Stimulated activated CD8-positive, alpha-beta memory T cell treated with anti-CD3 and anti-CD28 coated beads, Interleukin-4, amount 100 ng/mL, for 24 hours (primary cell): ENCODE results near the gene CEP41.
A peak's percentile ranks its signal among the peaks of the same experiment; 100 is the strongest.

Source experiments
- DNase-seq: peaks from one replicate; pipeline ENCODE4 v3.0.0-alpha.2; 2020; ENCODE audit warnings: low read depth

CEP41 gene, protein sequence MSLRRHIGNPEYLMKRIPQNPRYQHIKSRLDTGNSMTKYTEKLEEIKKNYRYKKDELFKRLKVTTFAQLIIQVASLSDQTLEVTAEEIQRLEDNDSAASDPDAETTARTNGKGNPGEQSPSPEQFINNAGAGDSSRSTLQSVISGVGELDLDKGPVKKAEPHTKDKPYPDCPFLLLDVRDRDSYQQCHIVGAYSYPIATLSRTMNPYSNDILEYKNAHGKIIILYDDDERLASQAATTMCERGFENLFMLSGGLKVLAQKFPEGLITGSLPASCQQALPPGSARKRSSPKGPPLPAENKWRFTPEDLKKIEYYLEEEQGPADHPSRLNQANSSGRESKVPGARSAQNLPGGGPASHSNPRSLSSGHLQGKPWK

DNA sequence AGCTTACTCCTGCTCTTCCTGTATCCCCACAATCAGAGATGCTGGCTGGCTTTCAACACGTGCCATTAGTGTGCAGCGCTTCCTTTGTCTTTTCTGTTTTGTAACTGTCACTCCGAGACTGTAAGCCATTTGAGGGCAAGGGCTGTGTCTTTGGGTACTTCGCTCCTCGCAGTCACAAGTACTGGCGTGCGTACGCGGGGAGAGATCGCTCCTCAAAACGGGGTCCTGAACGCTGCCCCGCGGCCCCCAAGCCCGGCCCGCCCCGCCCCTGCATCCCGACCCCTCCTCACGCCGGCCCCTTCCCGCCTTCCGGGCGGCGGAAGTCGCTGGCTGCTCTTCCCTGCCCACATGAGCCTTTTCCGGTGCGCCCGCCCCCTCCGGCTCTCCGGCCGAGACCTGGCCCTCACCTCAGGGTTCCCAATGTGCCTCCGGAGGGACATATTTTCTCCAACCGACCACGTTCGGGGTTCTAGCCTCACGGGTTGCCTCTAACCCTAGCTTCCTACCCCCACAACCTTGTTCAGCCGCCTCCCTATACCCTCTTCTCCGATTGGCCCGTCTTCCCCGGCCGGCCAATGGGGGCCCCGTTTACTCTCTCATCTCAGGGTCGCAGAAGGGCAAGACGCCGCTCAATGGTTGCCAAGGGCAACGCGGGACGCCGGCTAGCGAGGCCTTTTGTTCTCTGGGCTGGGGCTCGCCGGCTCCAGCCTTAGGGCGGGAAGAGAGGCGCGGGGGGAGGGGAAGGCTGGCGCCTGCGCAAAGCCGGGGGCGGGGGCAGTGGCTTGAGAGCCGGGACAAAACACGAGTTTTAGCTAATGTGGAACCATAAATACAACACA, at the start of gene CEP41:
Gene CEP41, minus strand, starts transcription at position 490 of the 839 bp plus-strand sequence. Its CDS starts 50 bp downstream, at position 440.
- peak; percentile 93 for DNase-seq

DNA sequence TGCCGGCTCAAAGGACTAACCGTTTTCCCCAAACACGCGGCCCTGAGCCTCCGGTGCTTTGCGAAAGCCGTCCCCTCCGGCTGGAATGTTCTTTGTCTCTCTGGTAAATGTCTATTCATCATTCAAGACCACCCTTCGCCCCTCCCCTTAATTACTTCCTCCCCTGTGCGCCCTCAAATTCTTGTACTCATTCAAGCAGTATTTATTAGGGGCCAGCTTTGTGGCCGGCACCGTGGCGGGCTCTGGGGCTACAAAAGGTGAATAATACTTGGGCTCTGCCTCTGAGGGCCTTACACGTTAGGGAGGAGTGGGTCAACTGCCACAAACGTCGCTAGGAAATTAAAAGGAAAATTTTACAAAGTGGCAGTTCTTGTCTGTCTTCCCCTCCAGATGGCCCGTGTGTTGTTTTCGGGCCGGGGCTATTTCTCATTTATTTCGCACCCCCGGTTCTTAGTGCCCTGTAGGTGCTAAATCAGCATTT, 49.5 kb upstream of the CEP41 start:
- DNase-seq: no peak

DNA sequence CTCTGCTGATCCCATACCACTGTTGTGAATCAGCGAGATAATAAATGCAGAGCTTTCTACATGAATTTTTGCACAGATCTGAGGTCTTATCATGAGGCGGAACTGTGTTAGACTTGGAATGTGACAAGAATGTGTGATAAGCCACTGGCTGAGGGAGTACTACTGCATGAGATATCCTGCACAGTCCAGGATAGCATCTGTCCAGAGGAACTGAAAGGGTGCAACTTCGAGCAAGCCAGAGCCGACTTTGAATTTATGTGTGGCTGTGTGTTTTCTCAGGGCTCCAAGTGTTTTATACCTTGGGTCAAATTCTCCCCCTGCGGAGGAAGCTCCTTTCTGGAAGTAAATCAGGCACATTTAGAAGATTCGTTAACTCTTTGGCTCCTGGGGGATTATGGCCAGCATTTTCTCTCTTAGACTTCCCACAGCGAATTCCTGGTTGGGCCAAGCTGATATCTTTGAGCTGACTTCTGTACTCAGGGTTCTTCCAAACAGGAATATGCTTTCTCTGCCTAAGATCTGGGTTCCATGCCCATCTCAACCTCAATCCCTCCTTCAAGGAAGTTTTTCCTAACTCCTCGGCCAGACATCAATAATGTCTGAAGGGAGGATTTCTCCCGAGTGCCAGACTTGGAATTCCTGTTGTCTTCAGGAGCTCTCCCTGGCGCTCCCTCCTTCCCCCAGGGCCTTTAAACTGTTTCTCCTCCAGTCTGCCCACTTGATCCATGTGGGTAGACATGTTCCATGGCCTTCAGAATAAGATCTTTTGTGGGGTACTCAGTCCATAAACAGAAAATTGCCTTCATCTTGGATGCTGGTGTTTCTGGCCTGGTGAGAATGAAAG, 48.5 kb upstream of the CEP41 start:
- DNase-seq: no peak

DNA sequence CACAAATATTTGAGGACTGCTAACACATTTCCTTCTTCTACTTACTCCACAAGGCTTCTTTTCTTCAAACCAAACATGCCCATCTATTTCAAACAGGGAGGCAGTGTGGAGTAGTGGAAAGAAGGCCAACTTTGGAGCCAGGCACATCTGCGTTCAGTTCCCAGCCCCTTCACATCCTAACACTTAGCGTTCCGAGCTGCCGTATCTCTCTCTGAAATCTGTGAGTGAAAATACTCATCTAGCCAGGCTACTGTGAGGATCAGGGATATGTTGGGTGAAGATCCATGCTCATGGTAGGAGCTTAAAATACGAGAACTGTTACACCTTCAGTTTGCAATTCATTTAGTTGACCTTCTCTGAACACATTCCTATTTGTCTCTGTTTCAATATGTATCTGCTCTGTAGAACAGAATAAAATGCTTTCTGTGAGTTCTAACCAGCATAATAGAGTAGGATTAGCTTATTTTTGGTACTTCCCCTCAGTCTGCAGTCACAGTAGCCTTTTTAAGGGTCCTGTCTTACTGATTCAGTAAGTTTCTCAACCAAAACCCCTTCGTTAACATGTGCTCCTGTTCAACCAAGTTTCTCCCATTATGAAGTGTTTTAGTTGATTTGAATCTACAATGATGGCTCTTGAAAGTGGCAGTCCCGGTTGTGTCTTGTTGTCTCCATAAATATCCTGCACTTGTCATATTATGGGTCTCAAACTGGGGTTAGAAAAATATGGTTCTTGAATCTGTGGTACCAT, 47.8 kb upstream of the CEP41 start:
- DNase-seq: no peak

DNA sequence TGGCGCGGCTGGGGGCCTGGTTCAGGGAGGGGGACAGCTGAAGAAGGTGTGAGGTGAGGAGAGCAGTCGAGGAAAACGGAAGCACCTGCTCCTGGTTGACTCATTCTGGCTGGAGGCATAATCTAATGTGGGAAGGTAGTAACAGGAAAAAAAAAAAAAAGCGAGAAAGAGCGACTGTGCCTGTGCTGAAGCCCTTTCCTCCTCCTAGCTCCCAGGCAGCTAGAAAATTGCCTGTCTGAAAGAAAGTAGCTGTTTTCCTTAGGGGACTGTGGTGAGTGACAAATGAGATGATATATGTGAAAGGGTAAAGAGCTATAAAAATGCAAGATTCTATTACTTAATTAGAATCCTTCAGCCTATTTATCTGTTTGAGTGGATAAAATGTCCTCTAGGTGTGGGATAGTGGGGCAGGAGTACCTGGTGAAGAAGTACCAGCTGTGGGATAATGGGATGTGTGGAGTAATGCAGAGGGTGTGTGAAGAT, 46.2 kb upstream of the CEP41 start:
- DNase-seq: no peak

DNA sequence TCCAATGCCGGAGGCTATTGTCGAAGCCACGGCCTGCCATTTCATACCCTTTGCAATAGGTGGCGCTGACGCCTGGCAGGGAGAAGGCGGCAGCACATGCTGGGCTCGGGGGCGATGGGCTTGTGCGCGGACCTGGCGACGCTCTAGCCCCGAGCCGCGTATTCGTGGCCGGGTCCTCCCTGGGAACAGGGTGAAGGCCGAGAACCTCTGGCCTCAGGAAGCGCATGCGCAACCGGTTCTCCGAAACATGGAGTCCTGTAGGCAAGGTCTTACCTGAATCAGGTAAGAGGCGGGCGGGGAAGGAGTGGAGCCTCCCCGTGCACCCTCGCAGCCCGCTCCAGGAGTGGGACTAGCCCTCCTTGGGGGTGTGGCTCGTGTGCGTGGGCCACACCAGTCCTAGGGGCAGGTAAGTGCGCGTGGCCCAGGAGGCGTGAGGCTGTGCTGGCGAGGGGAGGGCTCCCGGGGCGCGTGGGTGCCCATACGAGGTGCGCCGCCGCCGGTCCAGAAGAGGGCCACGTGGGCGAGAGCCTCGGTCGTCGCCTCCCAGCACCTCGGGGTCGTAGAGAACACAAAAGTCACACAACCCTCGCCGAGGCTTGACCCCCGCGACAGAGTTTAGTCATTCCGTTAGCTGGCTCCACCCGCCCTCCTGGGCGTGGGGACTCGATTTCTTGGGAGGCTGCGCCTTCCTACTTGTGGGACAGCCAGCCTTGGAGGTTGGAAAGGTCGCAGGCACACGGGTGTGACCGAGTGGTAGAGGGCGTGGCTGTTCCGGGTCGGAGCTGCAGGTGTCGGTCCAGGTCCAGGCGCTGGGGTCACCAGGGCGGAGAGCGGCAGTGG, 45.5 kb upstream of the CEP41 start:
- DNase-seq: peak; percentile 35

DNA sequence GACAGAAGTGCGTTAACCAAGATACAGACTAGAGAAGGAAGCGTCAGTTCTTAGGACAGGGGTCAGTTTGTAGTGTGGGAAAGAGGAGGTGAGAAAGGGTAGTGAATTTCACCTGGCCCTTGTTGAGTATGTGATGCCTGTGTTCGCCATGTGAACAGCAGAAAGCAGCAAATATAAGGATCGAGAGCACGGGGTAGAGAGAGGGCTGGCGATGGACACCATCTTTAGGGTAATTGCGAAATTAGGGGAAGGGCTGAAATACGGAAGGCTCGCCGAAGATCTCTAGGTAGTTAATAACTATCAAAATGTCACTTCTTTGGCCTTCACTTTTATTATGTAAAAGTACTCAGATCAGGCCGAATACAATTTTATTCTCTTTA, 44.9 kb upstream of the CEP41 start:
- DNase-seq: no peak

DNA sequence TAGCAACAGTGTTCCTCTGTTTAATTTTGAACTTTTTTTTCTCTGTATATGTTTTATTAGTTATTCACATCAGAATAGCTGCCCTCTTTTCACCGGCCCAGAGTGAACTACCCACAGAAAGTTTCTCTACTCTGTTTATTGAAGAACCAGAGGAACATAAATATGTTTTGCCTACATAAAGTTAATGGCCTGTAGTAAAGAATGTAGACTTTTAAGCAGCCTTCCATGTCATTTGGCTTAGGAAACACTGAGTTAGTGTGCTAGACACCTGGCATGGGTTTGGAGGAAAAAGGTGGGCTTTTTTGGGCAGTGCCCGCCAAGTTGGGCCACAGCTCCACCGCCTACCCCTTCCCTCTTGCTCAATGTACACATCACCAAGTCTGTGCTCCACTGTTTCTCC, 42.2 kb upstream of the CEP41 start:
- no peak for DNase-seq

DNA sequence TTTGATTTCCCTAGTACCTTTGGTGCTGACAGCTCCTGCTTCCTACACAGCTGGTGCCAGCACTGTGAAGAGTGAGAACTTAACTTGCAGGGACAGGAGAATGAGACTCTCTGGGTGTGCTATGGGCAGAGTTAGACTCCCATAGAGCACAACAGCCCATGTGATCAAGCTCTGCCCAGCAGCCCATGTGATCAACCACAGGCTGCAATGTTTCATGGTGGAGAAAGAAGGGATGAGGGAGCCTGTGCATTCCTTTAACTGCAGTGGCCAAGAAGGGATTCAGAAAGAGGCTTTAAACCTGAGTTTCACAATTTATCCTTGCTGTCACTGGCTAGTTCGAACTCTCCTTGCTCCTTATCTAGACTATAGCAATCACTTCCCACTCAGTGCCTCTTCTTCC, 41.1 kb upstream of the CEP41 start:
- DNase-seq: no peak

DNA sequence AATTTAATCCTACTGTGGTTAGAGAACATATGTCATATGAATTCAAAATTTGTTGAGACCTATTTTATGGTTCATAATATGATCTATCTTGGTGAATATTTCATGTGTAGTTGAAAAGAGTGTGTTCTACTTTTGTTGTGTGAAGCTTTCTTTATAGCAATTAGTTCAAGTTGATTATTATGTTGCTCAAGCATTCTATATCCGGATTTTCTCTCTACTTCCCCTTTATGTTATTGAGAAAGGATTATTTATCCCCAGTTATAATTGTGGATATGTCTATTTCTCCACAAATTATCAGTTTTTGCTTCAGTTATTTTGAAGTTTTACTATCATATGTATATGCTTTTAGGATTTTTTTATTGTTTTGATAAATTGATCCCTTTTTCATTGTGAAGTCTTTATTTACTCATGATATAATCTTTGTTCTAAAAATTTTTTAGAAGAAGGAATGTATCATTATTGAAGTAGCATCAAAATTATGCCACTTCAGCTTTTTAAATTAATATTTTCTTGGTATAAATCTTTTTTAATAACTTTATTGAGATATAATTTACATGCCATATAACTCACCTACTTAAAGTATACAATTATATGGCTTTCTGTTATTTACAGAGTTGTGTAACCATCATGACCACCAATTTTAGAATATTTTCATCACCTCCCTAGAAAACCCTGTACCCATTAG, 39.0 kb upstream of the CEP41 start:
- no peak for DNase-seq

DNA sequence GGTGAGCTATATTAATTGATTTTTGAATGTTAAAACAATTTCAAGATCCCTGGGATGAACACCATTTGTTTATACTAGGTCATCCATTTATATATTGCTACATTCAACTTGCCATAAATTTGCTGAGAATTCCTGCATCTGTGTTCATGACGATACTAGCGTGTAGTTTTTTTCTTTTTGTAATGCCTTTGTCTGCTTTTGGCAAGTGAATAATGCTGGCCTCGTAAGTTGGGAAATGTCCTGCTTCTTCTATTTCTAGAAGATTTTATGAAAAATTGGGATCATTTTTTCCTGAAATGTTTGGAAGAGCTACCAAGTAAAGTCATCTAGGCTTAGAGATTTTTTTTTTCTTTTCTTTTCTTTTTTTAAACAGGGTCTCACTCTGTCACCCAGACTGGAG, 38.2 kb upstream of the CEP41 start:
- no peak for DNase-seq

DNA sequence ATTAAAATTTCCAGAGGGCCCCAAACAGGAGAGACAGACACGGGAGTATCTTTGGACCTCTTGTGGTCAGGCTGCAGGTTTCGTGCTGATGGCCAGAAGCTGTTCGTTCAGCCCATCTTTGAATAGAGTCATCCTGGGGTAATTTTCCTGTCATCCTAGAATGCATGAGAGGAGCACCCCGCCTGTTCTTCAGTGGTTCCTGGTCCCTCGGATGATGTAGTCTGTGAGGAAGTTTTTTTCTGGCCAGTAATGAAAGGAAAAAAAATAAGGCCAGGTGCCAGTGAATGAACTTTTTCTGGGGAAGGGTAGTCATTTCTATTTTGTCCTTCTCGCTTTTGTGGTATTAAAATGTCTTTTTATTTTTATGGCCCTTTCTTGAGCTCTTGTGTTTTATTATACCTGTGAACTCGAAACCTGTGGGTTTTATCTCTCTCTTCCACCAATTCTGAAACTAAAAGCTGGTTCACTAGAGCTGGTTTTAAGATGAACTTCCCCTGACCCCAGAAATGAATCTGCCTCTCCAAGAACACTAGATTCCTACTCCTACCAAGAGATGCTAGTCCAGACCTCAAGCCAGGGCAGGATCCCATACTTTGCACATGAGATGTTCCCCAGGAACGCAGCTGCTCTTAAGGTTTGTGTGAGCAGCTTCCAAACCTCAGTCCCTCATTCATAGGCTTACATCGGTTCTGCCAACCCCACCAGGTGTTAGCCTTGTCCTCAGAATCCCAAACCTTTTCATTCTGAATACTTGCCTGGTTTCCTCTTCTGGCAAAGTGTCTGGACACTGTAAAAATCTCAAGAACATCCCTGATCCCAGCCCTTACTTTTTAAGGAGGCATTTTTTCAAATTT, 35.7 kb upstream of the CEP41 start:
- no peak for DNase-seq

DNA sequence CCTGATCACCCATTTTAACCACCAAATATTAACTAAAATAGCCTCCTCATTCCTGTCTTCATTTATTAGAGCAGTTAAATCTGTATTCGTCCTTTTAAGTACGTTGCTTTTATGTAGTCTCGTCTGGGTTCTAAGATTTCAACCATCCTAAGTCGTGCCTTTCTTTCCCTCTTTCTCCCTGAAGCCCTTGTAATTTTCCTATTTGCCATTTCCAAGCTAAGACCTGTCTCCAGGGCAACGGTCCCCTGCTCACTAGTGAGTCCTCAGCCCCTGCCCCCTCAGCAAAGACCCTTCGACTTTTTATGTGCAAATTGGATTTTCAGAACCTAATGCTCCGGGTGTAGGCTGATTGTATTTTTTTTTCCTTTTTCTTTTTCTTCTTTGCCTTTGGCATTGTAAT, 35.0 kb upstream of the CEP41 start:
- DNase-seq: no peak

DNA sequence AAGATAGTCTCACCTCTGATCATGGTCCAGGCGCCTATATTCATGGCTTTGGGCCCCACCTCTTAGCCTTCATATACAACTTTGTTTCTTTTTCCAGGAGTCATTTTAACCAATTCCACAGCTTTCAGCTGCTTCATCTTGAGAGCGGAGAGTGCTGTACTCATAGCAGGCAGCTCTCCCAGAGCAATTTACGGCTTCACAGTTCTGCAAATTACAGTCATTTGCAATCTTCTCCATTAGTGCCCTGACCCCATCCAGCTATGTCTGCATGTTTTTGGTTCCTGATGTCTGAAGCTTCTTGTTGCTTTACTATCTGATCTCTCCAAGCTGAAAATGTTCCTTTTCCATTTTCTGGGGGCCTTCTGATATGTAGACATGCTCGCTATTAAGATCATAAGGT, 33.1 kb upstream of the CEP41 start:
- DNase-seq: no peak

DNA sequence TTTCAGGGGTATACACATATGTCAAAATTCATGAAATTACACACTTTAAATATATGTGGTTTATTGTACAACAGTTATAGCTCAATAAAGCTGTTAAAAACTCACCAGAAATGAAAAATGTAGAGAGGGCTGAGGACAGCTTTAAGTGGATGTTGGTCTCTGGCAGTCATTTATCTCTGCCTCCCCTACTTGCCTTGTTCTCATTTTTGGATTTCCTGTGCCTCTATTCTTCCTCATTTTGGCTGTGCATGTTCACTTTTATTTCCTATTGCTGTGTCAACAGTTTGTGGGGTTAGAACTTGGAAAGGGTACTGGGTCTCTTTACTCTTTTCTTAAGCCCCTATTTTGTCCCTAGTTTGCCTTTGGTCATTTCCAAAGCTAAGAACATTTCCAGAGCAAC, 32.5 kb upstream of the CEP41 start:
- no peak for DNase-seq

DNA sequence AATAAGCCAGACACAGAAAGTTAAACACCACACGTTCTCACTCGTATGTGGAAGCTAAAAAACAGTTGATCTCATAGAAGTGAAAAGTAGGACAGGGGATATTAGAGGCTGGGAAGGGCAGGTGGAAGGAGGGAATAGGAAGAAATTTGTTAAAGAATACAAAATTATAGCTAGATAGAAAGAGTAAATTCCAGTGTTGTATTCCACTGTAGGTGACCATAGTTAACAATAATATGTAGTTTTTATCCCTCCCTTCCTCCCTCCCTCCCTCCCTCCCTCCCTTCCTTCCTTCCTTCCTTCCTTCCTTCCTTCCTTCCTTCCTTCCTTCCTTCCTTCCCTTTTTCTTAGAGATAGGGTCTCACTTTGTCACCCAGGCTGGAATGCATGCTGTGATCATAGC, 31.2 kb upstream of the CEP41 start:
- DNase-seq: no peak

DNA sequence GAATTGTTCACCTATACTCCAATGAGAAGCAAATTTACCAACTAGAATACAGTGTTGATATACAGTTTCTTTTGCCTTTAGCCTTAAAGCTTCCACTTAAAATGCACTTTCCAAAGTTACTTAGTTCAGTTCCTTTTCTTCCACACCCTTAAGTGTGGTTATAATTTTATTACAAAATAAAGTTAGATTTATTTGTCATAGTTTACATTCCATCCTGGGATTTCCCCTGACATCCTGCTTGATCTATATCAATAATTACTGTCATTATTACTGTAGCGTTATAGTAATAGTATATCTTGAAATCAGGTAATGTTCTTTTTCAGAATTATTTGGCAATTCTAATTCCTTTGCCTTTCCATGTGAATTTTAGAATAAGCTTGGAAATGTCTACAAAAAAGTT, 27.8 kb upstream of the CEP41 start:
- no peak for DNase-seq

DNA sequence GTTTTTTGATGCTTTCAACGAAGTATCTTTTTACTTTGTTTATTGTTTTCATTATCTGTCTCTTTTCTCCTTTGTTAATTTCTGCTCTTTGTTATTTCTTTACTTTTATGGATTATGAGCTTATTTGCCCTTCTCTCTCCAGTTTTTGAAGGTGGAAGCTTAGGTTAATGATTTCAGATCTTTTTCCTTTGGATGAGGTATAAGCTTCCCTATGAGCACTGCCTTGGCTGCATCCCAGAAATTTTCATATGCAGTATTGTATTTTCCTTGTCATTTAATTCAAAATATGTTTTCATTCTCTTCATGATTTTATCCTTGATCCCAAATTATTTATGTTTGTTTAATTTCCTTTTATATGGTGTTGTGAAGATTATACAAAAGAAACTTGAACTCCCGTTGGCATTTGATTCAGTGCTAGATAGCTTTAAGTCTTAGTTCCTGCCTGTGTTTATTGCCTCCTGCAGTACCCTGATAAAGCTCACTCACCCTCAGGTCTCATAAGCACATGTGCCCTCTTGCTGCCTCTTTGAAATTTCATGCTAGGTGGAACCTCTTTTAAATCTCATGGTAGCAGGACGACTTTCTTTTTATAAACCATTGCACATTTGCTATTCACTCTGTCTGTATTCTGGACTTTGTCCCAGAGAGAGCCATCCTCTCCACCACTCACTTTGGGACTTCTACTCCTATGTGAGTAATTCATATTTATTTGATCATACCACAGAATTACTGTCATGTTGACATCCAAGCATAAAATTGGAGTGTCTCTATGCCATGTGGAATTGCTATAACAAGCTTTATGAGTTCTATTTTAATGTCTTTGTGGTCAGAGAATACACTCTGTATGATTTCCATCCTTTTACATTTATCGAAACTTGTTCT, 23.0 kb upstream of the CEP41 start:
- no peak for DNase-seq
